Renal cortical epithelial cell (primary cell): Measurements from ENCODE around the gene SLCO4A1. TPM values are rescaled to one million over a fixed set of nuclear protein-coding genes. Genes with fewer than 3 reads are reported as not detected.

Experiments used
- DNase-seq: peaks from one replicate; pipeline ENCODE4 v3.0.0-alpha.2; 2011; ENCODE audit warnings: low read depth
- total RNA-seq: library from RNA; depleted of rRNA; stranded (reverse); fragments of >200 nt; gene quantifications from 2 replicates; pipeline ENCODE4 v1.2.3, GENCODE V29; 2014

Gene SLCO4A1
- total RNA-seq, 1 donor from 2014 or later = 6.1 TPM

DNA sequence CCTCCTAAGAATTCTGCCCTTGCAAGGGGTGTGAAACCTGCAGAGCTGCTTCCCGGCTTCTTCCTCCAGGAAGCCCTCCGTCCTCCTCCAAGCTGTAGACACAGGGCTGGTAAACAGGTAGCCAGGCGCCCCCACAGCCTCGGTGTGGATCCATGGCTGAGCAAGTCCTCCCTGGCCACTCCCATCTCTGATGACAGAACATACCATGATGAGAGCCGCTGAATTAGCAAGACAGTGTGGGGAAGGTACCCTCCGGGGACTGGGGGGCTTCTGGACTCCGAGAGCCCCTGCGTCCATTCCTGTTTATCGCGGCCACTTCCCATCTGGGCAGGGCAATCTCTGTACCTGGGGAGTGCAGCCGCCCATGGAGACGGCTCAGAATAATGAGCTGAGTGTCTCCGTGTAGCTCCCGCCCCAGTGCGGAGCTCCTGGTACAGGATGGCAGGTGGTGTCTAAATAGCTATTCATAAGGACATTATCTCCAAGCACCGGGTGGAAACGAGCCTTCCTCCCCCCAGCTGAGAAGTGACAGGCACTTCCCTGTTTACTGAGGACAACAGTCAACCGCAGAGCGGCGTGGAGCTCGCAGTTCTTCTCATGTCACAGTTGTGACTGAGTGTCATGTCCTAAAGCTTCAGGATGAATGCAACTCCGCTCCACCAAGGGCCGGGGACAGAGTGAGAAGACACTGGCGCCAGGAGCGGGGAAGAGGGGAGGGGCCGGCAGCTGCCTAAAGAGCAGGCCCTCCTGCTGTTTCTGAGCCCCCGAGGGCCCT lies 43.7 kb downstream of the SLCO4A1 start:
- no peak for DNase-seq

DNA sequence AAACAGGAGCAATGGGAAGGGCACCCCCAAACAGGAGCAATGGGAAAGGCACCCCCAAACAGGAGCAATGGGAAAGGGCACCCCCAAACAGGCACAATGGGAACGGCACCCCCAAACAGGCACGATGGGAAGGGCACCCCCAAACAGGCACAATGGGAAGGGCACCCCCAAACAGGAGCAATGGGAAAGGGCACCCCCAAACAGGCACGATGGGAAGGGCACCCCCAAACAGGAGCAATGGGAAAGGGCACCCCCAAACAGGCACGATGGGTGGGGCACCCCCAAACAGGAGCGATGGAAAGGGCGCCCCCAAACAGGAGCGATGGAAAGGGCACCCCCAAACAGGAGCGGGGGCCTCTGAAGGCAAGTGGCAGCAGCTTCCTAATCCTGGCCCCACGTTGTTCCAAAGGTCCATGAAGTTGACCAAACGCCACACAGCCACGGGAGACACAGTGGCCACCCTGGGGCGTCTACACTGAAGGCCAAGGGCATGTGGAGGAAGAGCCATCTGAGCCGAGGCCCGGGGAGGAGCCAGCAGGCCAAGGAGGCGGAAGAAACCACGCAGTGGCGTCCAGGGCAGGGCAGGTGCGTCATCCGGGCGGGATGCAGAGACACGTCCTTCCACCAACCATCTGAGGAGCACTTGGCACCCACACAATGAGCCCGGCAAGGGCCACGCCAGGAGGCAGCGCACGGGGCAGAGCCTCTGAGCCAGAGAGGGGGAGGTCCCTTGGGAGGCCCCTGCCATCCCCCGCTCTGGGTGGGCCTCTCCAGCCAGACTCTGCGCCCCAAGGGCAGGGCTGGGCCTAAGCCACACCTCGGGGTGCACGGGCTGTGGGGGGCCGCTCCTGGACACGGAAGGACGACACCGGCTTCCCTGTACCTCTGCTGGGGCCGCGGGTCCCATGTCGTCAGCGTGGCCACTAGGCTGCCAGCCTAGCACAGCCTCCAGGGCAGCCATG lies 44.8 kb downstream of the SLCO4A1 start:
- DNase-seq = no peak

GRCh38 chr20:62688083-62688482 lies 45.8 kb downstream of the SLCO4A1 start:
- no peak for DNase-seq

- DNase-seq = no peak
Observed at GRCh38 chr20:62688855-62689460, 46.7 kb downstream of the SLCO4A1 start.

- no peak for DNase-seq
Observed at GRCh38 chr20:62689861-62690260, 47.6 kb downstream of the SLCO4A1 start.

DNA sequence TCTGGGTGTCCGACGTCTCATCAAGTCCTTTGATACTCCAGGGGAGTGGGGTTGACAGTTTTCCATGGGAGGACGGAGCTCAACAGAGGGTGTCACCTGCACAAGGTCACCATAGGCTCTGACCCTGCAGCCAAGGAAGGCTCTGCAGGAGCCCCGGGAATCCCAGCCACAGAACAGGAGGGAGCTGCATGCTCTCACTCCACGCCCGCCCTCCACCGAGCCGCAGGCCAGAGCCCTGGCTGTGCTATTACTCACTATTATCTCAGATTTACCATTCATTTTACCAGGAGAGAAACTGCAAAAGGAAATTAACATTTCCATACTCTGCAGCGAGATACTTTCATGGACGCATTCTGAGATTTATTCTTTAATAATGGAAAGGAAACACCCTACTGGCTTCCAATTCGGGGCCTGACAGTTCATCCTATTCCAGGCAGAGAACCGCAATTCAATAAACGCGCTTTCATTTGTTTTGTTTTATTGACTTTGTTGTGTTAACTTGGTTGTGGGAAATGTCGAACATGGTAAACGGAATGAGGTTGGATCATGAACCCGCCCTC lies 48.0 kb downstream of the SLCO4A1 start:
- DNase-seq = no peak

DNA sequence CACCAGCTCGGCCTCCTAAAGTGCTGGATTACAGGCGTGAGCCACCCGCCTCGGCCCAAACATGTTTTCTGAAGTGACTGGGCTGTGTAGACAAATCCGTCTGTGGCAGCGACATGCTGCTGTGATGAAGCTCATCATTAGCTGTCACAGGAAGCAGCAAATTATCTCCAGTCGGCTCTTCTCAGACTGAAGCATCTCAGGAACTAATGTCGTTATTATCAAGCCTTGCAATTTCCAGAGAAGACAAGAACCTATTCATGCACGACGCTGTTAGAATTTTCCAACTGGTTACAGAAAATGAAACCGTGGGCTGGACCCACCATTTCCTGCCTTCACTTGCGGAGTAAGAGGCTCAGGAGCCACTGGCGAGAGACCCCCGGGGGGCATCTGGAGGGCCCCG lies 49.2 kb downstream of the SLCO4A1 start:
- no peak for DNase-seq

DNA sequence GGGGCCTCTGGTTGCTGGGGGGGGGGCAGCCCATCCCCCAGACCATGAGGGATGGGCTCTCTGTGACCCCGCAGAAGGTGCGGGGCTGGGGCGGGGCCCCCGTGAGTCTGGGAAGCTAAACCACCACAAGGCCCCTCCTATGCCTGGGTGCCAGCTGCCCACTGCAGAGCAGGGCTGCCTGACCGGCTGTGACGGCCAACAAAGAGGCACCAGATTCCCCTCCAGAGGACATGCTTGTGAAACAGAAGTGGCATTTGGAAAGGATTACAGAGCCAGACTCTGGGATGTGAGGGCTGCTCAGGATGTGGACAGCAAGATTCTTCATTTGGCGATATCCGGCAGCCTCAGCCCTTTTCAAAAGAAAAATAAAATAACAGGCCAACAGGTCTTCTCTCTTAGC lies 49.9 kb downstream of the SLCO4A1 start:
- DNase-seq = no peak

GRCh38 chr20:62692801-62693523 lies 50.7 kb downstream of the SLCO4A1 start:
- DNase-seq = no peak

- no peak for DNase-seq
Observed at GRCh38 chr20:62693524-62693922, 51.2 kb downstream of the SLCO4A1 start.

GRCh38 chr20:62694106-62694505 lies 51.8 kb downstream of the SLCO4A1 start:
- no peak for DNase-seq

DNA sequence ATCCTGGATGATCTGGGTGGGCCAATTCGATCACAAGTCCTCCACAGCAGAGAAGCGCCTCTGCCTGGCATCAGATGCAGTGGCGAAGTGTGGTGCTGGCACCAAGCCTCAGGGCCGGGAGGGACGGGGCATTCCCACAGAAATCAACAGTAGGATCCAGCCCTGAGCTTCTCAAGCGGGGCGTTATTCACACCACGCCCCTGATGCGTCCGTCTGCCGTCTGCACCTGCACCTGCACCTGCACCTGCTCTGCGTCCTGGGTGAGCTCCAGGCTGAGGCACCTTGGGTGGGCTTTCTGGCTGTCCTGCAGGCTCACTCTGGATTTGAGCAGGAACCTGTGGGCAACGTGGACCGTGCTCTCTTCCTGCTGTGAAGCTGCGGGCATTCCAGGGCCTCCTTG lies 52.6 kb downstream of the SLCO4A1 start:
- no peak for DNase-seq

- DNase-seq = no peak
Observed at GRCh38 chr20:62695448-62696414, 53.4 kb downstream of the SLCO4A1 start.

DNA sequence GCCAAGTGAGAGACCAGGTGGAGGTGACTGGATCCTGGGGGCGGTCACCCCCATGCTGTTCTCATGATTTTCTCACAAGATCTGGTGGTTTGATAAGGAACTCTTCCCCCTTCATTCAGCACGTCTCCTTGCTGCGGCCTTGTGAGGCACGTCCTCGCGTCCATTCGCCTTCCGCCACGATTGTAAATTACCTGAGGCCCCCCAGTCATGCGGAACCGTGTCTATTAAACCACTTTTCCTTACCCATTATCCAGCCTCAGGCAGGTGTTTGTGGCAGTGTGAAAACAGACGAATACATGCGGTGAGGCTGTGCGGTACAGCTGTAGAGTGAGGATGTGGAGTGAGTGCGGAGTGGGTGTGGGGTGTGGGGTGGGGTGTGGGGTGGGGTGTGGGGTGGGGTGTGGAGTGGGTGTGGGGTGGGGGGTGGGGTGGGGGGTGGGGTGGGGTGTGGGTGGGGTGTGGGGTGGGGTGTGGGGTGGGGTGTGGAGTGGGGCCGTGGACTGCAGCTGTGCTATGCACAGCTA lies 54.2 kb downstream of the SLCO4A1 start:
- DNase-seq = peak; percentile 13

- no peak for DNase-seq
Observed at GRCh38 chr20:62696989-62697388, 54.7 kb downstream of the SLCO4A1 start.

DNA sequence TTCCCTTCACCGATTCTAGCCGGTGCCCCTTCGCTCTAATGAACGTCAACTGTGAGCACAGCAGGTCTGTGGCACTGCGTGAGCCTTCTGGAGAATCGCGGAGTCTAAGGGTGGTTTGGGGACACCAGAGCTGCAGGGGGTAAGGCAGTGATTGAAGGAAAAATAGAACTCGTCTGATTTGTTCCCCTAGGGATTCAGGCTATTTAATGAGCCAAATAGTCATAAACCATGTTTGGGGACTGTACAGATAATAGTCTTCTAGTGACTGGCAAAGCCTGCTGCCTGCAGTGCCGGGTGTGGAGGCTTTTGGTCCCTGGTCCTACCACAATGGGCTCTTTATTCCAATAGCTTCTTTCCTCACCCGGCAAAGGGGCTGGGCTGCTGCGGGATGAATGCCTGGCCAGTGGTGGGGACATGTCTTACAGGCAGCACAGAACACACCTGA lies 55.2 kb downstream of the SLCO4A1 start:
- no peak for DNase-seq

DNA sequence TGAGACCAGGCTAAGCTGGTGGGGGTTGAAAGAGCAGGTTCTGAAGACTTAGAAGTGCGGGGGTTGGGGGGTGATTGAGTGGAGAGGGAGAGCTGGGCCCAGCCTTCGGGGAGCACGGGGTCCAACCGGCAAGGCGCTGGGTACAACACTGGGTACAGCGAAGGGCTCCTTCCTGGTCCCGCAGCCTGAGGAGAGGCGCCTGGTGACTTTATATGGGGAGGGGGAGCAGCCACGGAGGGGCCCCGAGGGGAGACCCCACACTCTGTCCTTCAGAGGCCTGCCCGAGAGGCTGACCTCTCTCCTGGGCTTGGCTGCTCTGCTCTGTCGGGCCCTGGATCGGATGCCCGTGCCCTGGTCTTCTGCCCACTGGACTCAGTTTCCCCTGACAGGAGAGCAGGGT lies 55.9 kb downstream of the SLCO4A1 start:
- no peak for DNase-seq

GRCh38 chr20:62699296-62699695 lies 57.0 kb downstream of the SLCO4A1 start:
- DNase-seq = no peak

GRCh38 chr20:62699741-62700140 lies 57.4 kb downstream of the SLCO4A1 start:
- DNase-seq = no peak
